ENCODE measurements around the gene SMYD4. TPM values are rescaled to one million over a fixed set of nuclear protein-coding genes. Genes with fewer than 3 reads are reported as not detected.
A peak's percentile ranks its signal among the peaks of the same experiment; 100 is the strongest.

SMYD4 gene
- total RNA-seq, 1 donor from 2014 or later: 7.6 TPM

DNA sequence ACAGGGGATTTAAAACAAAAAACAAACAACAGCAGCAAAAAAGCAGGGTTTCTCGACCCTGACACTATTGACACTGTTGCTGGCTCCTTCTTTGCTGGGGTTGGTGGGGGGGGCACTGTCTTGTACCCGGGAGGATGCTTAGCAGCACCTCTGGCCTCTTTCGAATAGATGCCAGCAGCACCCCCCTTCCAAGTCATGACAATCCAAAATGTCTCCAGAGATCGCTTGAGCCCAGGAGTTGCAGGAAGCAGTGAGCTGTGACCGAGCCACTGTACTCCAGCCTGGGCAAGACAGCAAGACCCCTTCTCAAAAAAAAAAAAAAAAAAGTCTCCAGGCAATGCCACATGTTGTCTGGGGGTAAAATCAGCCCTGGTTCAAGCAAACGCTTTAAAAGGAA, 47.5 kb downstream of the SMYD4 start:
- Histone ChIP-seq H3K4me1 (peaks cover 1 to 44% of the 10 kb centered on the region in 2 donors), H3K27me3 (no peaks in the 10 kb centered on the region), H3K4me3 (peak overlapping the region in 1 of 2 donors; percentile 13), H3K27ac (peak overlapping the region; percentile 87 to 94), H3K36me3 (peaks cover 0 to 6% of the 10 kb centered on the region in 2 donors), H3K9me3 (no peaks in the 10 kb centered on the region)
- intact Hi-C loops (cut with DNase I): loop anchor here (1.0 to 10.0 kb wide), 2 partner anchors 65 to 207 kb away; no protein-coding TSS in a partner anchor
- no peak for TF ChIP-seq CTCF (IDR thresholded peaks at IDR 0.05)
- no peak for DNase-seq (ENCODE audit: low spot score in 2 of 2)

DNA sequence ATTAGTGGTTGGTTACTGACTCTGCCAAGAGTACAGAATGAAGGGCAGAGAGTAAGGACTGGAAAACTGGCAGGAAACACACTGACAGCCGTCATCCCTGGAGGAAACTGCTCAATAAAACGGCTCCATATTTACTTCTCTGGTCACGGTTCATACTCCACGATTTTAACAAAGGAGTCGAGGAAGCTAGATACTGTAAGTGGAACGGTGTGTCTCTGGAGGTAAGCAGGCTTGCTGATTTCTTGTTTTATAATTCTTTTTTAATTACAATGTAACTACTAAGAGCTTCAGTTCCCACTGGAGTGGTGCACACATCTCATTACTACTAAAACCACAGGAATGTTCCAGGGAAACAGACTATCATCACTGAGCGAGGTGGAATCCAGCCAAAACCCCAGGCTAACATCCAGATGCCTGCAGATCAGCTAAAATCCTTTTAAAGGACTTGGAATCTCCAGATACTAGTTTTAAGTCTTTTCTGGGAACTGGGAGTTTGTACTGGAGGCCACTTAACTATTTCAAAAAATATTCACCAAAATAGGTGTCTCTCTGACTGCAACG, 50.1 kb downstream of the SMYD4 start:
- intact Hi-C loops (cut with DNase I): loop anchor here (10.0 kb wide), 1 partner anchor 205 kb away; no protein-coding TSS in a partner anchor
- Histone ChIP-seq H3K4me1 (peaks cover 0 to 31% of the 10 kb centered on the region in 2 donors), H3K36me3 (peaks cover 8 to 24% of the 10 kb centered on the region in 2 donors), H3K27ac (peak overlapping the region; percentile 87 to 94), H3K9me3 (no peaks in the 10 kb centered on the region), H3K4me3 (peak overlapping the region in 1 of 2 donors; percentile 16), H3K27me3 (no peaks in the 10 kb centered on the region)
- DNase-seq (ENCODE audit: low spot score in 2 of 2): peak in 1 of 2 donors; percentile 86
- TF ChIP-seq CTCF (IDR thresholded peaks at IDR 0.05): no peak

- intact Hi-C loops (cut with DNase I): no loop called here
- Histone ChIP-seq H3K36me3 (peaks cover 8 to 24% of the 10 kb centered on the region in 2 donors), H3K27ac (no peak overlapping the region), H3K9me3 (no peaks in the 10 kb centered on the region), H3K4me1 (peaks cover 0 to 18% of the 10 kb centered on the region in 2 donors), H3K4me3 (no peak overlapping the region), H3K27me3 (no peaks in the 10 kb centered on the region)
- no peak for DNase-seq (ENCODE audit: low spot score in 2 of 2)
- TF ChIP-seq CTCF (IDR thresholded peaks at IDR 0.05): no peak
Measured at GRCh38 chr17:1776857-1777256, 52.8 kb downstream of the SMYD4 start.

GRCh38 chr17:1776328-1776727, 53.4 kb downstream of the SMYD4 start:
- peaks cover 8 to 24% of the 10 kb centered on the region in 2 donors for H3K36me3 ChIP-seq
- H3K27me3 ChIP-seq: no peaks in the 10 kb centered on the region
- no peak for TF ChIP-seq CTCF (IDR thresholded peaks at IDR 0.05)
- intact Hi-C loops (cut with DNase I): no loop called here
- H3K27ac ChIP-seq: no peak overlapping the region
- no peak overlapping the region for H3K4me3 ChIP-seq
- DNase-seq (ENCODE audit: low spot score in 2 of 2): no peak
- H3K4me1 ChIP-seq: peaks cover 0 to 15% of the 10 kb centered on the region in 2 donors
- H3K9me3 ChIP-seq: no peaks in the 10 kb centered on the region

DNA sequence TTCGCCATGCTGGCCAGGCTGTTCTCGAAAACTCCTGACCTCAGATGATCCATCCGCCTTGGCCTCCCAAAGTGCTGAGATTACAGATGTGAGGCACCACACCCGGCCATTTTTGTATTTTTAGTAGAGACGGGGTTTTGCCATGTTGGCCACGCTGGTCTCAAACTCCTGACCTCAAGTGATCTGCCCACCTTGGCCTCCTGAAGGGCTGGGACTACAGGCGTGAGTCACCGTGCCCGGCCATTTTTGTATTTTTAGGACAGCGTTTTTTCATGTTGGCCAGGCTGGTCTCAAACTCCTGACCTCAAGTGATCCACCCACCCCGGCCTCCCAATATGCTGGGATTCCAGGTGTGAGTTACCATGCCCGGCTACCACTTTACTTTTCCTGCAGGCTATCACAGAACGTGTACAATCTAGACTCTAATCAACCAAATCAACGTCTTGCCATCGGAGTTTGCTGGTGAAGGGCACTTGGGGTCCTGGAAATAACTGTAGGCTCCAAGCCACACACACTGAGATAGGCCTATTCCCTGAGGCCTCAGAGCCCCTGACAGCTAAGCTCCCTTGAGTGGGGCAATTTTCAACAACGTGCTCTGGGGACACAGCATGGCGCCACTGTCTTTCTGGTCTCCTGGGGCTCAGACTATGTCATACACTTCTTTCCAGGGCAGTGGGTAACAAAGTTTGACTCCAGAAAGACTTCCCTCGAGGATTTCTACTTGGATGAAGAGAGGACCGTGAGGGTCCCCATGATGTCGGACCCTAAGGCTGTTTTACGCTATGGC, 55.1 kb downstream of the SMYD4 start:
- no peak for DNase-seq (ENCODE audit: low spot score in 2 of 2)
- intact Hi-C loops (cut with DNase I): no loop called here
- Histone ChIP-seq H3K36me3 (peaks cover 8 to 24% of the 10 kb centered on the region in 2 donors), H3K27ac (peak overlapping the region; percentile 20 to 29), H3K4me1 (peaks cover 0 to 2% of the 10 kb centered on the region in 2 donors), H3K27me3 (no peaks in the 10 kb centered on the region), H3K9me3 (no peaks in the 10 kb centered on the region), H3K4me3 (no peak overlapping the region)
- no peak for TF ChIP-seq CTCF (IDR thresholded peaks at IDR 0.05)

All from ascending aorta (tissue), 2 donors.